ENCODE measurements around the gene GALNT18. TPM values are rescaled to one million over a fixed set of nuclear protein-coding genes. Genes with fewer than 3 reads are reported as not detected.

The GALNT18 gene
- total RNA-seq, 4 donors from 2014 or later = 3.5 to 31.4 (median 11.1) TPM

DNA sequence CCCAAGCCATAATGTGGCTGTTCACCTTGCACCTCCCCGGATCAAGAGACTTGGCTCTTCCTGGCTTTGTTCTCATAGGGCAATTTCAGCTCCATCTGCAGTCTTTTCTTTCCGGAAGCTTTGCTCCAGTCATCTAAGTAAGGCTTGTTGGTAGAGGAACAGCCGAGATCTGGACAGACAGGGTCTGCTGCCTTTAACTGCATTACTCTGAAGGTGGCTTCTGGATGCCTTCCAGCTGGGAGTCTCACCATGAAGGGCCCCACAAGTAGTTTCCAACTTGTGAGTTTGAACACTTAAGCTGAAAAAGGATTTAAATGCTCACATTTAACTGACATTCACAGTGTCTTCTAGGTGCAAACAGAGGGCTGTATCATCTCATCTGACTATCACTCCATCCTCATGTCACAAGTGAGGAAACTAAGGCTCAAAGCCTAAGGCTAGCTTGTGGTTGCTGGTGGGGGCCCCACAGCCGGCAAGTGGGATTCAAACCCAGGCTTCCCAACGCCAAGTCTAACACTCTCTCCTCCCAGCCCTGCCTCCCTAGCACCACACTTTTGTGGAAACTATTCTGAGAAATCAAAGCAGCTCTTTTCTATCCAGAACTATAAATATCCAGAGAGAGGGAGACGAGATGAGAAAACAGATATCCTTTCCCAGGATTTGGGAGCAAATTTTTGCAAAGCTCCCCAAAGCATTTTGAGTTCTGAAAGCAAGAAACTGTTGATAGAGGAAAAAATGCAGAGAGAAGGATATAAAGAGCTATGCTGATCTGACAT, 58.4 kb downstream of the GALNT18 start:
- TF ChIP-seq POLR2A (IDR thresholded peaks at IDR 0.05) = no peak
- TF ChIP-seq, protein P1, sequence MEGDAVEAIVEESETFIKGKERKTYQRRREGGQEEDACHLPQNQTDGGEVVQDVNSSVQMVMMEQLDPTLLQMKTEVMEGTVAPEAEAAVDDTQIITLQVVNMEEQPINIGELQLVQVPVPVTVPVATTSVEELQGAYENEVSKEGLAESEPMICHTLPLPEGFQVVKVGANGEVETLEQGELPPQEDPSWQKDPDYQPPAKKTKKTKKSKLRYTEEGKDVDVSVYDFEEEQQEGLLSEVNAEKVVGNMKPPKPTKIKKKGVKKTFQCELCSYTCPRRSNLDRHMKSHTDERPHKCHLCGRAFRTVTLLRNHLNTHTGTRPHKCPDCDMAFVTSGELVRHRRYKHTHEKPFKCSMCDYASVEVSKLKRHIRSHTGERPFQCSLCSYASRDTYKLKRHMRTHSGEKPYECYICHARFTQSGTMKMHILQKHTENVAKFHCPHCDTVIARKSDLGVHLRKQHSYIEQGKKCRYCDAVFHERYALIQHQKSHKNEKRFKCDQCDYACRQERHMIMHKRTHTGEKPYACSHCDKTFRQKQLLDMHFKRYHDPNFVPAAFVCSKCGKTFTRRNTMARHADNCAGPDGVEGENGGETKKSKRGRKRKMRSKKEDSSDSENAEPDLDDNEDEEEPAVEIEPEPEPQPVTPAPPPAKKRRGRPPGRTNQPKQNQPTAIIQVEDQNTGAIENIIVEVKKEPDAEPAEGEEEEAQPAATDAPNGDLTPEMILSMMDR (IDR thresholded peaks at IDR 0.05) = no peak
- H3K9me3 ChIP-seq = no peaks in the 10 kb centered on the region
- H3K4me3 ChIP-seq = no peak overlapping the region
- no peak for DNase-seq
- no peaks in the 10 kb centered on the region for H3K27me3 ChIP-seq
- H3K4me1 ChIP-seq = no peaks in the 10 kb centered on the region
- H3K27ac ChIP-seq = no peak overlapping the region
- no peaks in the 10 kb centered on the region for H3K36me3 ChIP-seq

DNA sequence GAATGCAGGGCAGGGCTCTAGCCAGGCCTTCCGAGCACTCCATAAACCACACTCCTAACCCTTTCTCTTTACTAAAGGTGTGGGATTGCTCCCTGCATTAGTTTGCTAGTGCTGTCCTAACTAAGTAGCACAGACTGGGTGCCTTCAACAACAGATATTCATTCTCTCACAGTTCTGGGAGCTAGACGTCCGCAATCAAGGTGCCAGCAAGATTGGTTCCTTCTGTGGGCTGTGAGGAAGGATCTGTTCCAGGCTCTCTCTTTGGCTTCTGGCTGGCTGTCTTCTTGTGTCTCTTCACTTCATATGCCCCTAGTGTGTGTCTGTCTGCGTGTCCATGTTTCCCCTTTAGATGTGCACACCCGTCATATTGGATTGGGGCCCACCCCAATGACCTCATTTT, 59.8 kb downstream of the GALNT18 start:
- Histone ChIP-seq H3K4me1 (no peaks in the 10 kb centered on the region), H3K27me3 (no peaks in the 10 kb centered on the region), H3K4me3 (no peak overlapping the region), H3K9me3 (no peaks in the 10 kb centered on the region), H3K27ac (no peak overlapping the region), H3K36me3 (no peaks in the 10 kb centered on the region)
- TF ChIP-seq, protein P1 (IDR thresholded peaks at IDR 0.05) = no peak
- TF ChIP-seq POLR2A (IDR thresholded peaks at IDR 0.05) = no peak
- DNase-seq = no peak

DNA sequence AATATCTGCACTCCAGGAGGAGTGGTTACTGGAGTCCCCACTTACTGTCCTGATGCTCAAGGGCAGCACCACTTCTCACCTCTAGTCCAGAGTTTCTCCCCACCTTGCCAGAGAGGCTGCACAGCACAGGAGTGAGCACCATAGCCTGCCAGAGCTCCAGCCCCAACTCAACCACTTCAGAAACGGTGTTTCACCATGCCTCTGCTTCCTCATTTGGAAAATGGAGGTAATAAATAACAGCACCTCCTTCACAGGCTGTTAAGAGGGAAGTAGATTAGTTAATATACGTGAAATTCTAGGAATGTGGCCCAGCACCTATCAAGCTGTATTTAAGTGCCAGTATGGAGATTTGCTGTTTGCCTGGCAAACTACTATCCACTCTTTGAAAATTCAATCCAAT, 63.0 kb downstream of the GALNT18 start:
- no peak overlapping the region for H3K4me3 ChIP-seq
- DNase-seq = no peak
- H3K27ac ChIP-seq = no peak overlapping the region
- H3K4me1 ChIP-seq = no peaks in the 10 kb centered on the region
- H3K36me3 ChIP-seq = no peaks in the 10 kb centered on the region
- no peaks in the 10 kb centered on the region for H3K9me3 ChIP-seq
- no peaks in the 10 kb centered on the region for H3K27me3 ChIP-seq
- TF ChIP-seq, protein P1 (IDR thresholded peaks at IDR 0.05) = no peak
- TF ChIP-seq POLR2A (IDR thresholded peaks at IDR 0.05) = no peak

DNA sequence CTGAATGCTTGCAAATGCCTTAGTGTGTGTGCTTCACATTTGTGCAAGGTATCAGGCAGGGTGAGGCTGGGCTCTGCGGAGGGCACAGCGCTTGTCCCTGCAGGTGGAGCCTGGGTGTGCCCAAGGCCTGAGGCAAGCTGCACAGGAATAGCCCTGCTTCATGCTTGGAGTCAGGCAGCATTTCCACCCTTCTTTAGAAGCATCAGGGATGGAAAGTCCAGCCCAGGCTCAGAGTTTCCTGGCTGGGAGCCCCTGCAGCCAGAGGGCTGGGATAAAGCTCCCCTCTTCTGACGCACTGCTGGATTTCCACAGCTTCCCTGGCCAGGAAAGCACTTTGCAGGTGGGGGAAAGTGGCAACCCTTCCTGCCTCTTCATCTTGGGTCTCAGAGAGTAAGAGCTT, 63.4 kb downstream of the GALNT18 start:
- Histone ChIP-seq H3K36me3 (no peaks in the 10 kb centered on the region), H3K27me3 (no peaks in the 10 kb centered on the region), H3K4me3 (no peak overlapping the region), H3K9me3 (no peaks in the 10 kb centered on the region), H3K27ac (no peak overlapping the region), H3K4me1 (no peaks in the 10 kb centered on the region)
- DNase-seq = no peak
- TF ChIP-seq POLR2A (IDR thresholded peaks at IDR 0.05) = no peak
- TF ChIP-seq, protein P1 (IDR thresholded peaks at IDR 0.05) = no peak

DNA sequence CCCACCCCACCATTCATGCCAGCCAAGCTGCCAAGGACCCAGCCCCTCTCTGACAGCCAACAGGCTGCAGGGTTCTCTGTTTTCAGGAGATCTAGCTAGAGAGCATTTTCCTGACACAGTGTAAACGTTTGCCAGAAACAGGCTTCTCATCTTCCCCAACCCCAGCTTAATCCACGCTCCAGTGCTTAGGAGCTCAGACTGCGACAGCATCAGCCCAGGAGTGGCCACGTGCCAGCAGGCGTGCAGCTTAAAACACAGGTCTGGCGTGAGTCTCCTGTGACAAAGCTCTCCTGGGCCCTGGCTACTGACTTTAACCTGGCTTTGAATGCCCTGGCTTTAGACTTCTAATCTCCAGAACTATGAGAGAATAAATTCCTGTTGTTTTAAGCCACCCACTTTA, 66.6 kb downstream of the GALNT18 start:
- no peak for DNase-seq

More for the DNA sequence above, 66.6 kb downstream of the GALNT18 start:
- Histone ChIP-seq H3K9me3 (no peaks in the 10 kb centered on the region), H3K27me3 (no peaks in the 10 kb centered on the region), H3K4me1 (no peaks in the 10 kb centered on the region), H3K27ac (no peak overlapping the region), H3K4me3 (no peak overlapping the region), H3K36me3 (no peaks in the 10 kb centered on the region)
- TF ChIP-seq, protein P1 (IDR thresholded peaks at IDR 0.05) = no peak
- no peak for TF ChIP-seq POLR2A (IDR thresholded peaks at IDR 0.05)
